IMR-90 (cell line): ENCODE data around the gene ADAM33.

Experiments
- BHLHE40 ChIP-seq: fragments of 150-350 bp; IDR thresholded peaks from 2 replicates; pipeline ENCODE4 v1.6.1; 2016; ENCODE audit warnings: mild to moderate bottlenecking, low read depth, low read length
- CEBPB ChIP-seq: IDR thresholded peaks from 2 replicates; pipeline ENCODE4 v1.6.1; 2012; ENCODE audit warnings: low read depth, low read length, improper control_type of control experiment
- CTCF ChIP-seq: conservative IDR thresholded peaks from 2 replicates; pipeline ENCODE4 v1.5.1; 2012; ENCODE audit warnings: mild to moderate bottlenecking, low read depth, low read length, improper control_type of control experiment
- MAFK ChIP-seq: IDR thresholded peaks from 2 replicates; pipeline ENCODE4 v1.6.1; 2012; ENCODE audit warnings: low read depth, low read length, improper control_type of control experiment
- POLR2A ChIP-seq: IDR thresholded peaks from 2 replicates; pipeline ENCODE4 v1.6.1; 2012; ENCODE audit warnings: mild to moderate bottlenecking, low read depth, low read length
- RAD21 ChIP-seq: IDR thresholded peaks from 2 replicates; pipeline ENCODE4 v1.6.1; 2012; ENCODE audit warnings: low read length, improper control_type of control experiment
- RFX5 ChIP-seq: IDR thresholded peaks from 2 replicates; pipeline ENCODE4 v1.8.0; 2012; ENCODE audit warnings: low read depth, mild to moderate bottlenecking, low read length, moderate library complexity

DNA sequence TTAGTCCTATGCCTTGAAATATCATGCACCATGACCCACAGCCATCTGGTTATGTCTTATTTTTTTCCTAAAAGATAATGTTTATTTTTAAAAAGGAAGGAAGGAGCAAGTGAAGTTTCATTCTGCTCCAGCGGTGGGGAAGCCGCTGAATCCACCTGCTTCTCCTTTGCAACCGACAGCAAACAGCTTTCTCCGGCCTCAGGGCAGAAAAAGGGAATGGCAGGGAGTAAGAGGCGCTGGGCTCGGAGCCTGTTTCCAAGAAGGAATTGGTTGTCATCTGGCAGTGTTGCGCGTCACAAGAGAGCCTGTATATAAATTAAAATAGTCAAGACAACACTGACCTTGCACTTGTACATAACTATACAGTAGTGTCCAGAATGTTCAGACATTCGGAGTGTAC, 32.9 kb downstream of the ADAM33 start:
- TF ChIP-seq CTCF (no peak), POLR2A (no peak), BHLHE40 (no peak), RFX5 (no peak), MAFK (no peak), RAD21 (no peak), CEBPB (no peak)
